ENCODE results near the gene RPN1. TPM values are rescaled to one million over a fixed set of nuclear protein-coding genes. Genes with fewer than 3 reads are reported as not detected.

Gene RPN1
- total RNA-seq, 1 experiment from 2014 or later = 374 TPM

DNA sequence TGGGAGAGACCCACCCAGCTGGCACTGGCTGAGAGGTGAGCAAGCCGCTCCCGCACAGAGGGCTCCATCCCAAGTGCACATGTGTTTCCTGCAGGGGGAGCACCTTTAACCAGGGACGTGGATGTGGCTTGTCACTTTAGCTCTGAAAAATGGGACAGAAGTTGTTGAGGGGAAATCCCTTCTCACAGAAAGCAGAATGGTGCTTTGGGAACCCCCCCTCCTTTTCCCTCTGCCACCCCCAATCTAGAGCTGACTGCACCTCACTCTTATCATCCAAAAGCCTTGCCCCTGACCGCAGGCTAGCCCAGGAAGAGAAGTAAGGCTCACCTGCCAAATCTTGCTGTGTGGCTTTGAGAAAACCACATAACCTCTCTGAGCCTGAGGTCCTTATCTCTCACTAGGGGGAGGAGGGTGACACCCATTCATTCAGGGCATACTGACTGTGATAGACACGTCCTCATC, 77.9 kb downstream of the RPN1 start:
- Histone ChIP-seq H3K36me3 (no peaks in the 10 kb centered on the region), H3K4me3 (no peak overlapping the region), H3K9me3 (replicated peaks) (no peaks in the 10 kb centered on the region), H3K4me1 (replicated peaks) (peaks cover 31% of the 10 kb centered on the region), H3K27ac (no peak overlapping the region), H3K27me3 (replicated peaks) (no peaks in the 10 kb centered on the region)
- peak in 1 of 2 experiments; percentile 12 for DNase-seq (ENCODE audit: low read depth in 1 of 2, low spot score in 2 of 2)

GRCh38 chr3:128572013-128572412, 78.6 kb downstream of the RPN1 start:
- Histone ChIP-seq H3K36me3 (no peaks in the 10 kb centered on the region), H3K4me3 (no peak overlapping the region), H3K27ac (no peak overlapping the region), H3K27me3 (replicated peaks) (no peaks in the 10 kb centered on the region), H3K9me3 (replicated peaks) (no peaks in the 10 kb centered on the region), H3K4me1 (replicated peaks) (peaks cover 31% of the 10 kb centered on the region)
- DNase-seq (ENCODE audit: low read depth in 1 of 2, low spot score in 2 of 2) = peak in 1 of 2 experiments; percentile 16

Other genes with a start within 250 kb of the RPN1 start
- gene DNAJB8, start 183.9 kb downstream of the RPN1 start, total RNA-seq (2014; rRNA removed; shearing (Covaris generic)) = not detected in 2 replicates
- 14.9 and 15.5 TPM in 2 replicates for gene GATA2, start 157.6 kb downstream of the RPN1 start, total RNA-seq (2014; rRNA removed; shearing (Covaris generic))
- 31.5 and 50.8 TPM in 2 replicates for gene RAB7A, start 75.4 kb upstream of the RPN1 start, total RNA-seq (2014; rRNA removed; shearing (Covaris generic))
- gene ACAD9, start 228.8 kb upstream of the RPN1 start, total RNA-seq (2014; rRNA removed; shearing (Covaris generic)) = 29.2 and 29.3 TPM in 2 replicates

Measured in SJSA1 (cell line).